Measurements from ENCODE around the gene TMEM234.

Gene TMEM234

DNA sequence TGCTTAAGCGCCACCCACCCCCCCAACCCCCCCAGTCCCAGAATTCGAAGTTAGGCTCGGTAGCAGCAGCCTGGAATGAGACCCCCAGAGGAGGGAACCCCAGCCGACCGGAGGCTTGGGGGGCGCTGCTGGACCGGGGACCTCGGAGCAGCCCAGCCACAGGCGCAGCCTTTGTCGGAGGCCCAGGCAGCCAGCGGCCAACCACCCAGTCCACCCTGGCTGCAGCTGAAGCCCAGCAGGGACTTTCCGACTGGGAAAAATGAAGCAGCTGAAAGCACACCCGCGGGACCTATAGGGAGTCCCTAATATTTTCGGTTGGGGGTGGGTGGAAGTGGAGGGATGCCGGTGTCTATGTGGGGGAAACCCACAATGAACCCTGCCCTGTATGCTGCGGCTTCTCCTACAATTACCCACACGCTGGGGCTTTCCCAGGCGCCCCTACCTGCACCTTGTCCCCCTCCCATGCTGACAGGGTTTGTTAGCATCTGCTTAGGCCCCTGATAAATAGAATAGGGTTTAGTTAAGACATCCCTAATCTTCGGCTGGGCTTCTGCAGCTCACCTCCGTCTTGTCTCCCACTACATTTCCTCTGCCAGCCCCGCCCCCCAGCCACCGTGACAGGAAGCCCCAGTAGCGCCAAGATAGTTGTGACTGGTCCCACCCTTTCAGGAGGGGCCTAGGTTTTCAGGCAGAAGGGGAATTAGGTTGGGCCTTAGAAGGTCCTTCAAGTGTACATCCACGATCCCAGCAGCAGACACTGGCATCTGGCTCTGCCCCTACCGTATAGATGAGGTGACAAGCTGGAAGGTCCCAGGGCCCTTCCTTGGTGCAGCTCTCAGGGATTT is 20.9 kb downstream of the TMEM234 start:
- peak; percentile 56 to 60 for DNase-seq (ENCODE audit: low read depth in 1 of 2, low spot score in 1 of 2)

DNA sequence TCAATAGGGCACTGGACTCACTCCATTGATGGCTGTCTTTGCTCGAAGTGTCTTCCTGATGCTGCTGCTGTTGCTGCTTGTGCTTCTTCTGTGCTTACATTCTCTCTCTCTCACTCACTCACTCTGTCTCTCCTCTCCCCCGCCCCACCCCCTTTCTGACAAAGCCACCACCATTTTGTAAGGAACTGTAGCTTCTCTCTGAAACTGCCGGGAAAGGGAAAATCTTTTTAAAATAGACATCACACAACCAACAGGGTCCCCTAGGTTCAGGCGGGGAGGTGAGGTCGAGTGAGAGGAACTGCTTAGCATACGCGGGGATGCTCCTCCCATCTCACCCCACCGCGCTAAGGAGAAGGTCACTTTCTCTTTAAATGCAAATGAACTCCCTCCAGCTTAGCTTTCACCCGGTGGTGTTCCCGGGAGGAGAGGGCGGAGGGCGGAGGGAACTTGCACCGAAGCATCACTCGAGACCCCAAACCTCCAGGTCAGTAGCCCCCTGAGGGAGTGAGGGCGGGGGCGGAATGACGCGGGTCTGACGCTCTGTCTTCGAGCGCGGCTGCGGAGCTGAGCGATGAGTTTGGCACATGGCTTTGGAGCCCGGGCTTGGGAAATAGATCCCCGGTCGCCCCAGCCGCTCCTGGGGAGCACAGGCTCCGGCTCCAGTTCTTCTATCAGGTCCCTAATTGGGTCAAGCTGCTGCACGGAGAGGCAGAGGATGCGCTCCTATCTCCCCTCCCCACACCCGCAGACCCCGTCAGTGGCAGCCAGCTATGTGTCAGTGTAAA is 21.7 kb downstream of the TMEM234 start, which contains the start of gene CCDC28B:
TSS of gene CCDC28B (plus strand) at position 370 of the 785 bp plus-strand sequence. CDS start 1,341 bp downstream, outside the sequence.
- DNase-seq (ENCODE audit: low read depth in 1 of 2, low spot score in 1 of 2) = peak in 1 of 2 donors; percentile 21

DNA sequence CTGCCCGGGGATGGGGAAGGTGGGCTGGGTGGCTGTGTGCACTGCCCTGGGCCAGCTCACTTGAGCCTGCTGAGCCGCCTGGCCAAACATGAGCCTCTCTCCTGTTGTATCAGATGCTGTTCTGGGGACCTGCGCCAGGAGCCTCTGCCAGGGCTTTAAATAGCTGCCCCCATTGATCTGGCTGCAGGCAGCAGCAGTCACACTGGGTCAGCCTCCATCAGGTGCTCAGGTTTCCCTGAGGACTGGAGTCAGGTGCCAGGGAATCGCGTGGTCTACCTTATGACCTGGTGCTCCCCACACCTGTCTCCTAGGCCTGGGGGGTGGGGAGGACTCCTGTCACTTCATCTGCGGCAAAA is 22.5 kb downstream of the TMEM234 start:
- DNase-seq (ENCODE audit: low read depth in 1 of 2, low spot score in 1 of 2) = no peak

DNA sequence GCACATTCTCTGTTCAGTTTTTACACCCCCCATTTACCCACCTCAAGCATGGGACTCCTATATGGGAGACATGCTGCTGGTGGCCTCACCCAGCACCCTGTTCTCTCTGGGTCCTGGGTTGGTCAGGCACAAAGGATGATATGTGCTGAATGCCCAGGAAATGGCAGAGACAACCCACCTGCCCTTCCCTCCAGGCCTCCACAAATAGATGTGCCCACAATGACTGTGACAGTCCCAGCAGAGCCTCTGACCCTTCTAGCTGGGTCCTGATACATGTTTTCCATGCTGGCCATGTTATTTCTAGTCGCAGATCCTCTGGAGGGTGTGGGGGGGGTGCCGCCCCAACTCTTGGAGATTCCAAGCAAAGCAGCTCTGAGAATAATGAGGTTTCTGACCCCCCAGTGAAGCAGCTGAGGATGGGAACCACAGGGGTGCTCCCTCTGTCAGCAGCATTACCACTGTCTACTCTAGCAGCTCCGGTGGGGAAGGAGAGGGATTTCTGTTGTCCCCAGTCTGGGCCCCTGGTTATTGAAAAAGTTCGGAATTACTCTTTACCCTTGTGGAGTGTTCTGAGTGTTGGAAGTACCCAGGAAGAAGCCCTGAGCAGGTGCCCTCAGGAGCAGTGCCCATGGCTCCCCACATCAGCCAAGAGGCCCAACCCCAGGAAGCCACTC is 23.0 kb downstream of the TMEM234 start:
- DNase-seq (ENCODE audit: low read depth in 1 of 2, low spot score in 1 of 2) = no peak

DNA sequence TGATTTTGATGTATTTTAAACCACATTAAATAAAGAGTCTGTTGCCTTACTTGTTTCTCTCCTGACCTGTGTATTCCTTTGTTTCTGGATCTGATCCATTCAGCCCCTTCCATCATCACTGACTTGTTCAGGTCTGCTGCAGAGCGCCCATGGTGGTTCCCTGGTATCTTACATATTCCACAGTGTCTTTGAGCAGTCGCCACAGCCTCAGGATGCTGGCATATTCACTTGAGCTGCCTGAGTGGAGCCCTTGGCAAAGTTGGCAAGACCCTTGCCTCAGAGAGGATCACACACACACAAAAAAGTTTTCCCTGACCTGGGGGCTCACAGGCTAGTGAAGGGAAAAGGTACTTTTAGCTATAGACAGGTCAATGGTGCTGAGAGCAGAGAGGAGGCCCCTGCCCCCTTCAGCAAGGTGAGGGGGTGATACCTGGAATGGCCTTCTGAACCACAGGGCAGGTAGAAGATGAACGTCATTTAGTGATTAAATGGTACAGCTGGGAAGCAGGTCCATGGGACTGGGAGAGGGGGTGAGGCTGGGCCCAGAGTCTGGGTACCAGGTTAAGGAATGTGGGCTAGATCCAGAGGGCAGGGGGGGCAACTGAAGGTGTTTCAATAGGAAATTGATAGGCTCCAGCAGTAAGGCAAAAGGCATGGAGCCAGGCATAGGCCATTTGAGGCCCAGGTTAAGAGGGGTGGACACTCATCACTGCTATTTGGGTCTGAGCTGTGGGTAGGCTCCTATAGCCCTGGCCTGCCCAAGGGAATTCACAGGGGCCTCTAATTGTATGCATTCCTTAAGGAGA is 23.7 kb downstream of the TMEM234 start:
- DNase-seq (ENCODE audit: low read depth in 1 of 2, low spot score in 1 of 2) = no peak

DNA sequence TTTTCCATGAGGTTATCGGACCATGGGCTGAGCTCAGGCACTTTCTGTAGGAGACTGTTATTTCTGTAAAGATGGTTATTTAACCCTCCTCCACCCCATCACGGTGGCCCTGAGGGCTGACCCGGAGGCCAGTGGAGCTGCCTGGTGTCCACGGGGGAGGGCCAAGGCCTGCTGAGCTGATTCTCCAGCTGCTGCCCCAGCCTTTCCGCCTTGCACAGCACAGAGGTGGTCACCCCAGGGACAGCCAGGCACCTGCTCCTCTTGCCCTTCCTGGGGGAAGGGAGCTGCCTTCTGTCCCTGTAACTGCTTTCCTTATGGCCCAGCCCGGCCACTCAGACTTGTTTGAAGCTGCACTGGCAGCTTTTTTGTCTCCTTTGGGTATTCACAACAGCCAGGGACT is 24.3 kb downstream of the TMEM234 start:
- DNase-seq (ENCODE audit: low read depth in 1 of 2, low spot score in 1 of 2) = no peak

DNA sequence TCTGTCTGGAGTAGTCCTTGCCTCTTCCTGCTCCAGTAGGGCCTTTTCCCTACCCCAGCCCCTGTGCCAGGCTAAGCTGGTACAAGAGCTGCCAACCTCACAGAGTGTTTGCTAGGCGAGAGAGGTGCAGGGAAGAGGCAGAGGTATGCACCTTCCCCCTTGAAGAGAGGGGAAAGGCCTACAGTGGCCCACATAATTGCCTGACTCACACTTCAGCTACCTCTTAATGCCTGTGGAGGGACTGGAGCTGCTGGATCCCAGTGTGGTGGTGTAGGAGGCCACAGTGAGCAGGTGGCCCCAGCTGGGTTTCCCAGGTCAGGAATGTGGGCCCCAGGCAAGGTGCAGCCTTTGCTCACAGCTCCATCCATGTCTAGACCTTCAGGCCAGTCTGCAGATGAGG is 25.1 kb downstream of the TMEM234 start:
- no peak for DNase-seq (ENCODE audit: low read depth in 1 of 2, low spot score in 1 of 2)

DNA sequence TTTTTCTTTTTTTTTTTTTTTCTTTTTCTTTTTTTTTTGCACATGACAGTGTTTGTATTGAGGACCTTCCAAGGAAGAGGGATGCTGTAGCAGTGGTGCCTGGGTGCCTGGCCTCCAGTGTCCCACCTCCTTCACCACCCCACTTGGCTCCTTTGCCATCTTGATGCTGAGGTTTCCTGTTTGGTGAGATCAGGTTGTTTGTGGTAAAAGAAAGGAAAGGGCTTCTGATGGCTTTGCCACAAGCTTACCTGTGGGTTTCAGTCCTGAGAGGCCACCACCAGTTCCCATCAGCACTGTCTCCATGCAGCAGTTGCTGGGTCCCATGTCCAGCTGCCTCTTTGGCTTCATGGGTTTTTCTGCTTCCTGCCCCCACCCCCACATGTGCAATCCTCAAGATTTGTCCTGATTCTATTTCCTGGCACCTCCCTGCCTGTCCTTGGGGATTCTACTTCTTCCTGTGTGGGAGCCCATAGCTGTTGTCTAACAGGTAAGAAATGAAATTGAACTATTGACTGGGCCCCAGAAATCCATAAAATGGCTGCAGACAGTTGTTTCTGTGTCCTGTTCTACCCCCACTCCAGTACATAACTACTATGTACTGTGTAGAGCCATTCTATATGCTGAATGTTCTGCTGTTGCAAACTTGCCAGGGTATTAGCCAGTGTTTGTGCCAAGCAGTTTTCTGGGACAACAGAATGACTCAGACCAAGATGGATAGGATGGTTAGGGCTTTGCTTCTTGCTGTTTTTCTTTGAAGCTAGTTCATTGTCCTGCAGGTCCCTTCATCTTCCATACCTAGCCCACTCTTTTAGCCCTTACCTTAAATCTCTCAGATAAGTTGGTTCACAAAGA is 26.0 kb downstream of the TMEM234 start:
- no peak for DNase-seq (ENCODE audit: low read depth in 1 of 2, low spot score in 1 of 2)

DNA sequence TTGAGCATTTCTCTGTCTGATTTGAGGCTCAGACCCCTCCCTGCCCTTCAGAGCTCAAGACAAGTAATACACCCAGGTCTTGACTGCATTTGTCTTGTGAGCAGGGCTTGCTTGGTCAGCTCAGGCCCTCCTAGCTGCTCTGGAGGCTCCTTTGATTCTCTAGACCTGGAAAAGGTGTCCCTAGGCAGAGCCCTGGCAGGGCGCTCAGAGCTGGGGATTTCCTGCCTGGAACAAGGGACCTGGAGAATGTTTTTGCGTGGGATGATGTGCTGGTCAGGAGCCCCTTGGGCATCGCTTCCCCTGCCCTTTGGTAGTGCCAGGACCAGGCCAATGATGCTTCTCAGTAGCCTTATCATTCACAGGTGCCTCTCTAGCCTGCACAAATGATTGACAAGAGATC is 26.6 kb downstream of the TMEM234 start:
- DNase-seq (ENCODE audit: low read depth in 1 of 2, low spot score in 1 of 2) = no peak

DNA sequence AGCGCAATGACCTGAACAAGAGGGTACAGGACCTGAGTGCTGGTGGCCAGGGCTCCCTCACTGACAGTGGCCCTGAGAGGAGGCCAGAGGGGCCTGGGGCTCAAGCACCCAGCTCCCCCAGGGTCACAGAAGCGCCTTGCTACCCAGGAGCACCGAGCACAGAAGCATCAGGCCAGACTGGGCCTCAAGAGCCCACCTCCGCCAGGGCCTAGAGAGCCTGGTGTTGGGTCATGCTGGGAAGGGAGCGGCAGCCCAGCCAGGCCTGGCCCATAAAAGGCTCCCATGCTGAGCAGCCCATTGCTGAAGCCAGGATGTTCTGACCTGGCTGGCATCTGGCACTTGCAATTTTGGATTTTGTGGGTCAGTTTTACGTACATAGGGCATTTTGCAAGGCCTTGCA is 27.2 kb downstream of the TMEM234 start:
- DNase-seq (ENCODE audit: low read depth in 1 of 2, low spot score in 1 of 2) = no peak

DNA sequence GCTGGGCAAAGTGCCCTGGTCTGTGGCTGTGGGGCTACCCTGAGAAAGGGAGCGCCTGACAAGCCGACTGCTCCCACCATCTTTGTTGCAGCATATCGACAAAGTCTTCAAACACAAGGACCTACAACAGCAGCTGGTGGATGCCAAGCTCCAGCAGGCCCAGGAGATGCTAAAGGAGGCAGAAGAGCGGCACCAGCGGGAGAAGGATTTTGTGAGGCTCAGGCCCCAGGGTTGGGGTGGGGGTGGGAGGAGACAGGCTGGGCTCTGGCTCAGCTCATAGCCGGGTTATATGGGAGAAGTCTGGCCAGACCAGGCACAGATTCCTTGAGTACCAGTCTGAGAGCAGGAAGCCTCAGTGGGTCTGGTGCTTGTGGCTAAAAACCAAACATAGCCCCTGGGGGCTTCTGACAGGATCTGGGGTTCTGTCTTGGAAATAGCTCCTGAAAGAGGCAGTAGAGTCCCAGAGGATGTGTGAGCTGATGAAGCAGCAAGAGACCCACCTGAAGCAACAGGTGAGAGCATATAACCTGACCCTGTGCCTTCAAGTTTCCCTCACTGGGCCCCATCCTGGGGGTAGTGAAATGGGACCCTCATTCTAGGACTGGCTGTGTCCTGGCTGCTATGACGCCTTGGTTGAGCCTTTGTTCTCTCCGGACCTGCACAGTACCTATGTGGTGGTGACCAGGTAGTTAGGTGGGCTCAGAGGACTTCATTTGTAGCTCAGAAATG is 29.8 kb downstream of the TMEM234 start:
- no peak for DNase-seq (ENCODE audit: low read depth in 1 of 2, low spot score in 1 of 2)

DNA sequence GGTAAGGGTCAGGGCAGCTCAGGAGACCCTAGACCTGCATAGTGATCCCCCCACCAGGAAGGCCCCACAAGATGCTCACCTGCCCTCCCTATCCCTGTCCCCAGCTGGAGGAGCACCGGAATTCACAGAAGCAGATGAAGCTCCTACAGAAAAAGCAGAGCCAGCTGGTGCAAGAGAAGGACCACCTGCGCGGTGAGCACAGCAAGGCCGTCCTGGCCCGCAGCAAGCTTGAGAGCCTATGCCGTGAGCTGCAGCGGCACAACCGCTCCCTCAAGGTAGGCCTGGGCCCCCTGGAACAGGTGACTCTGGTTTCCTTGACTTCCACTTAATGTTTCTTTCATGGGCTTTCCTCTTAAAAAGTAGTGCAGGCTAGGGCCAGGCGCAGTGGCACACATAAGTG is 34.3 kb downstream of the TMEM234 start:
- DNase-seq (ENCODE audit: low read depth in 1 of 2, low spot score in 1 of 2) = no peak

DNA sequence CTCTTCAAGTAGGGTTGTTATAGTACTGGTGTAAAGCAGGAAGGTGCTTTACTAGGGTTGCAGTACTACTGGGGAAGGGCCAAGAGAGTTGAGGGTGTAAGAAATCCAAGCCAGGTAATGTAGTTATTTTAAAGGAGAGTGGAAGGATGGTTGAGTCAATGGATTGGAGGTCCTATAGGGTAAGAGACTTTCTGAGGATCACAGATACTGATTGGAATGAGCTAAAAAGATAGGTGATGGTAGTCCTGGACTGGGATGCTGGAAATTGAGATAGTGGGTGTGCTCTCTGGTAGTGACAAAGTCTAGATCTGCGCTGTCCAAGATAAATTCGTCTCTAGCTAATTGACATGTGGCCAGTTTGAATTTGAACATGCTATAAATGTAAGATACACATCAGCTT is 35.7 kb downstream of the TMEM234 start:
- no peak for DNase-seq (ENCODE audit: low read depth in 1 of 2, low spot score in 1 of 2)

DNA sequence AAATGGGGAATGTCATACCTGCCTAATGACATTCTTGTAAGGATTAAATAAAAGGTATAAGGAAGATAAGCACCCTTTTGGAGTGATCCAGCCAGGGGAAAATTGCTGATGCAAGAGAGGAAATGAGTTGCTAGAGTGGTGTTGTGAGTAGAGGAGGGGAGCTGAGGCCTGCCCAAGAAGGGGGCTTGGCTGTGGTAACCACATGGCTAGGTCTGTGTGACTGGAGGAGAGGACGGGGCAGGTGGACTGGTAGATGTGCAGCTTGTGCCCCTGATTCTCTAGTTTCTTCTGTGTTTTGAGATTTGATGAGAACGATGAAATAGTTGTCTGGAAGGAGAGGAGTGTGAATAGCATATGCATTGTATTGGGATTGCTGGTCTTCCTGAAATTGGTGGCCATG is 36.1 kb downstream of the TMEM234 start:
- DNase-seq (ENCODE audit: low read depth in 1 of 2, low spot score in 1 of 2) = no peak

DNA sequence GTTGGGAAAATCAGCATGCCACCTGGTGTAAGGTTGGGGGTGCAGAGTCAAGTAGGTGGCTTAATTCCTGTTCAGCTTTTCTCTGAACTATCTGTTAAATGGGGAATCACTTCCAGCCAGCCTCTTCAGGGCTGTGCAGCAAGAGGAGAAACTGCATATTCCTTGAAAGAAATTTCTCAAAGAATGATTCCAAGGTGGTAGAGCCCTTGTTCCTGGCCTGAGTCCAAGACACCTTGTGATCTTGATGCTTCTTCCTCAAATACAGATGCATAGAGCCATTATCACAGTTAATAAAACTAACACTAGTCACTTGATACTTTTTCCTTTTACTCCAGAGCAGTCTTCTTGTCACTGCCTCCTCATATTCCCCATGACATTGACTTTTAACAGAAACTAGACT is 37.5 kb downstream of the TMEM234 start:
- no peak for DNase-seq (ENCODE audit: low read depth in 1 of 2, low spot score in 1 of 2)

DNA sequence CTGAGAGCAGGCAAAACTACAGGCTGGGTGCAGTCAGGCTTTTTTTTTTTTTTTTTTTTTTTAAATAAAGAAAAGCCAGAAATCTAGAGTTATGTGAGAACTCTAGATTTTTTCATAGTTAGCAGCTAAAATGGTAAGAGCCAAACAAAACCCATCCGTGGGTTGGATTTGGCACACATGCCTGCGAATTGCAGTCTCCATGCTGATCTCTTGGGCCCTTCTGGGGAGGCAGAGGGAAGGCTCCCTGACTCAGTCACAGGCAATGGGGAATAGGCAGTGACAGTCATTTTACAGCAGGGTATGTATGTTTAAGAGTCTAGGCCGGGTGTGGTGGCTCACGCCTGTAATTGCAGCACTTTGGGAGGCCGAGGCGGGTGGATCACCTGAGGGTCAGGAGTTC is 40.1 kb downstream of the TMEM234 start:
- no peak for DNase-seq (ENCODE audit: low read depth in 1 of 2, low spot score in 1 of 2)

DNA sequence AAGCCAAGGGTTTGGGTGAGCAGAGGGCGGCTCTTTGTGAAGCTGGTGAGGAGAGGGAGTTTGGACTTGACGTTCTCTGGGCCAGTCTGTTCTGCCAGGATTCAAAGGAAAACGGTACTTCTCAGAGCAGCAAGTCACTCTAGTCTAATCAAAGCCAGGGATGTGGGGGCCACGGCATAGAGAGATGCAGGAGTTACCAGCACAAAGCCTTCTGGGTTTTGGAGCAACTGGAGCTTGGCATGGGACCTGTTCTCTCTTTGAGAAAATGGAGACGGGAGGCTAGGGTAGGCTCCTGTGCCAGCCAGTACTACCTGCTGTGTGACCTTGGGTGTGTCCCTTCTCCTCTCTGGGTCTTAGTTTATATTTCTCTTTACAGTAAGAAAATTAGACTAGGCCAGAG is 40.6 kb downstream of the TMEM234 start:
- DNase-seq (ENCODE audit: low read depth in 1 of 2, low spot score in 1 of 2) = no peak

DNA sequence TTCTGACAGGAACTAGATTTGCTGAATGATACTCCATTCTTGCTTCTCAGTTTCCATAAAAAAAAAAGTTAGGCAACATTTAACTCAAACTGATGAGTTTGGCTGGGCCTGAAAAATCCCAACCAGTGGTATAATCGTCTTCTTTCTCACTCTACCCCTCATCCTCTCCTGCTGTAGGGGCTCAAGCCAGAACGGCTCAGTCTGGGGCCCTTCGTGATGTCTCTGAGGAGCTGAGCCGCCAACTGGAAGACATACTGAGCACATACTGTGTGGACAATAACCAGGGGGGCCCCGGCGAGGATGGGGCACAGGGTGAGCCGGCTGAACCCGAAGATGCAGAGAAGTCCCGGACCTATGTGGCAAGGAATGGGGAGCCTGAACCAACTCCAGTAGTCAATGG is 41.1 kb downstream of the TMEM234 start:
- no peak for DNase-seq (ENCODE audit: low read depth in 1 of 2, low spot score in 1 of 2)

Measured in activated T-helper 1 cell treated with anti-CD3 and anti-CD28 coated beads, Interleukin-2, amount 50 U/mL, for 16 hours (primary cell).